ENCODE measurements around the gene SPAG16. TPM values are rescaled to one million over a fixed set of nuclear protein-coding genes. Genes with fewer than 3 reads are reported as not detected.

The SPAG16 gene
- total and polyA plus RNA-seq, 10 donors: 9.0 to 19.7 (median 12.2) TPM

- Histone ChIP-seq H3K9me3 (no peaks in the 10 kb centered on the region), H3K36me3 (no peaks in the 10 kb centered on the region), H3K4me1 (no peaks in the 10 kb centered on the region), H3K27me3 (replicated peaks in 1 of 7) (no peaks in the 10 kb centered on the region), H3K27ac (no peak overlapping the region), H3K4me3 (no peak overlapping the region)
- TF ChIP-seq POLR2A (IDR thresholded peaks at IDR 0.05): no peak
- no peak for TF ChIP-seq POLR2AphosphoS5 (IDR thresholded peaks at IDR 0.05)
- no peak for TF ChIP-seq CTCF (IDR thresholded peaks at IDR 0.05 in 8 of 11, conservative IDR thresholded peaks at IDR 0.05 in 3 of 11)
- WGBS, 5 donors: 71 to 80% (median 79%) methylated on average over 3 of the region's 3 CpGs
- DNase-seq: no peak
- intact Hi-C loops (cut with DNase I; ENCODE audit: low total_unique reads): no loop called here
Observed at GRCh38 chr2:214139630-214140284, 855.5 kb downstream of the SPAG16 start.

- no peaks in the 10 kb centered on the region for H3K9me3 ChIP-seq
- no peaks in the 10 kb centered on the region for H3K27me3 ChIP-seq (replicated peaks in 1 of 7)
- no peak for TF ChIP-seq POLR2AphosphoS5 (IDR thresholded peaks at IDR 0.05)
- TF ChIP-seq POLR2A (IDR thresholded peaks at IDR 0.05): no peak
- no peak for TF ChIP-seq CTCF (IDR thresholded peaks at IDR 0.05 in 8 of 11, conservative IDR thresholded peaks at IDR 0.05 in 3 of 11)
- 65 to 84% (median 71%) methylated on average over 1 of the region's 1 CpG for WGBS, 5 donors
- no peak for DNase-seq
- H3K36me3 ChIP-seq: no peaks in the 10 kb centered on the region
- H3K4me1 ChIP-seq: no peaks in the 10 kb centered on the region
- intact Hi-C loops (cut with DNase I; ENCODE audit: low total_unique reads): no loop called here
- no peak overlapping the region for H3K4me3 ChIP-seq
- no peak overlapping the region for H3K27ac ChIP-seq
Observed at GRCh38 chr2:214156971-214157370, 872.7 kb downstream of the SPAG16 start.

- no peaks in the 10 kb centered on the region for H3K27me3 ChIP-seq (replicated peaks in 1 of 7)
- H3K4me1 ChIP-seq: no peaks in the 10 kb centered on the region
- TF ChIP-seq POLR2AphosphoS5 (IDR thresholded peaks at IDR 0.05) (no peak), CTCF (IDR thresholded peaks at IDR 0.05 in 8 of 11, conservative IDR thresholded peaks at IDR 0.05 in 3 of 11) (no peak), POLR2A (IDR thresholded peaks at IDR 0.05) (no peak)
- no peaks in the 10 kb centered on the region for H3K9me3 ChIP-seq
- no peak overlapping the region for H3K27ac ChIP-seq
- DNase-seq: no peak
- 86 to 94% (median 91%) methylated on average over 1 of the region's 1 CpG for WGBS, 5 donors
- no peak overlapping the region for H3K4me3 ChIP-seq
- H3K36me3 ChIP-seq: no peaks in the 10 kb centered on the region
- intact Hi-C loops (cut with DNase I; ENCODE audit: low total_unique reads): no loop called here
Observed at GRCh38 chr2:214158851-214159250, 874.6 kb downstream of the SPAG16 start.

- no peak for DNase-seq
- no peak overlapping the region for H3K4me3 ChIP-seq
- intact Hi-C loops (cut with DNase I; ENCODE audit: low total_unique reads): no loop called here
- no peak overlapping the region for H3K27ac ChIP-seq
- WGBS, 5 donors: 72 to 87% (median 85%) methylated on average over 5 of the region's 5 CpGs
- H3K36me3 ChIP-seq: no peaks in the 10 kb centered on the region
- H3K9me3 ChIP-seq: no peaks in the 10 kb centered on the region
- H3K4me1 ChIP-seq: no peaks in the 10 kb centered on the region
- TF ChIP-seq POLR2A (IDR thresholded peaks at IDR 0.05) (no peak), CTCF (IDR thresholded peaks at IDR 0.05 in 8 of 11, conservative IDR thresholded peaks at IDR 0.05 in 3 of 11) (no peak), POLR2AphosphoS5 (IDR thresholded peaks at IDR 0.05) (no peak)
- no peaks in the 10 kb centered on the region for H3K27me3 ChIP-seq (replicated peaks in 1 of 7)
Observed at GRCh38 chr2:214169281-214169680, 885.0 kb downstream of the SPAG16 start.

Measured in spleen (tissue), 11 donors.